DMS153 treated with DMSO at 0.1 percent for 48 hours (cell line): ENCODE measurements around the gene CDCP1.

Source experiments
- DNase-seq: peaks from one replicate; lab custom pipeline; 2025; ENCODE audit not compliant: unreplicated experiment; lab: John Stamatoyannopoulos, UW

The CDCP1 gene

DNA sequence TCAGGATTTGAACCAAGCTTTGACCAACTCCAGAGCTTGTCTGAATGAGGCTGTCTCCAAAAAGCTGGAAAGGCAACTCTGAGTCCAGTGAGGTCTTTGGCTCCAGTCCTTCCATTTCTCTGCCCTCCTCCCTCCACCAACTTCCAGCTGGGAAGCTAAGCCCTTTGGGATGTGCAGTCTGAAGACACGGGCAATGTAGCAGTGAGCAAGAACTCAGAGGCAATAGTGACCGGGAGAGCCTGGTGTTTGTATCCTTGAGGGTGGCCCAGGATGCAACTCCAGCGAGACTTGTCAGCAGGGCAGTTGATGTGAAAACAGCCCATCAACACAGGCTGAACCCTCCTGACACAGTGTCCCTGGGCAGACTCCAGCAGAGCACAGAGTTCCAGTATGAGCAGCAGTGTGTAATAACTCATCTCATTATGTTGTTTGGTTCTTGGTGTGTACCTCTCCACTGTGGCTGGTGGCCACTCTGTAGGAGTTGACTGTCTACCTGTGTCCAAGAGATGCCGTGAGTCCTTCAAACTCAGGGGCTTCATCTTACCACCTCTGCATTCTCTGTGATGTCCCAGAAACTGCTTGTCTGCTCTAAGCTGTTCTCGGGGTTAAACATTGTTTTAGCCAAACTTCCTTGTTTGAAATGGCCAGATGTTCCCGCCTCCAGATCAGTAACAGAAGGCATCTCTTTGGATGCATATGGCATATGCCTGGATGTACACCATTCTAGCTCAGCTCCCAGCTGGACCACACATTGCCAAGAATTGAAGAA is 6.6 kb downstream of the CDCP1 start:
- DNase-seq = no peak

DNA sequence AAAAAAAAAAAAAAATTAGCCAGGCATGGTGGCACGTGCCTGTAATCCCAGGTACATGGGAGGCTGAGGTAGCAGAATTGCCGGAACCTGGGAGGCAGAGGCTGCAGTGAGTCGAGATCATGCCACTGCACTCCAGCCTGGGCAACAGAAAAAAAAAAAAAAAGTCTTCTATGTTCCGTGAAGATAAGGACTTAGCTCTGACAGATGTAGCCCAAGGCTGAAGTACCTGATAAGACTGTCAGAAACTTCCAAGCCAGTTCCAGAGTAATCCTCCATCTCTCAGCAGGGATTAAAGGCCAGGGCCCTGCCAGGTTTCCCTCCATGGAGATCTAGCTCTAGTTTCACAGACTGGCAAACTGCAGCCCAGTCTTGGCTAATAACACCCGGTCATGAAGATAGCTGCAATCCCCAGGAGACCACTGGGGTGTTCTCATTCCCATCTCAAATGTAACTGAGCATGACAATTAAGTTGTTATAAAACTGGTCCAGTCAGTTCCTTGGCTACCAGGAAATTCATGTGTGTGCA is 8.5 kb downstream of the CDCP1 start:
- no peak for DNase-seq

DNA sequence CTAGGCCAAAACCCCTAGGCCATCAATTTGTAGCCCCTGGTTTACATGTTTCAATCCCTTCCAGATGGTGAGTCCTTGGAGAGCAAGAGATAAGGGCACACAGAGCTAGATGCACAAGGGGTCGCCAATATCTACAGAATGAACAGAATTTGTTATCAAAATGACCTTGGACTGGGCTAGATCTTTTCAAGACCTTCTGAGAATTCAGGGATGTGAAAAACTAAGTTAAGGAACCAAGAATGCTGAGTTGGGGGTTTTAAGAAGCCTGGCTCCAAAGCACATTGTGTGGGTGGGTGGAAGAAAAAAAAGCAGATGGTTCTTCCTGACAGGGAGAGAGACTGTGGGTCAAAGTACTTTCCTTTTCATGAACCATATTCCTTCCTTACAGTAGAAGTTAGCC is 10.2 kb downstream of the CDCP1 start:
- no peak for DNase-seq

DNA sequence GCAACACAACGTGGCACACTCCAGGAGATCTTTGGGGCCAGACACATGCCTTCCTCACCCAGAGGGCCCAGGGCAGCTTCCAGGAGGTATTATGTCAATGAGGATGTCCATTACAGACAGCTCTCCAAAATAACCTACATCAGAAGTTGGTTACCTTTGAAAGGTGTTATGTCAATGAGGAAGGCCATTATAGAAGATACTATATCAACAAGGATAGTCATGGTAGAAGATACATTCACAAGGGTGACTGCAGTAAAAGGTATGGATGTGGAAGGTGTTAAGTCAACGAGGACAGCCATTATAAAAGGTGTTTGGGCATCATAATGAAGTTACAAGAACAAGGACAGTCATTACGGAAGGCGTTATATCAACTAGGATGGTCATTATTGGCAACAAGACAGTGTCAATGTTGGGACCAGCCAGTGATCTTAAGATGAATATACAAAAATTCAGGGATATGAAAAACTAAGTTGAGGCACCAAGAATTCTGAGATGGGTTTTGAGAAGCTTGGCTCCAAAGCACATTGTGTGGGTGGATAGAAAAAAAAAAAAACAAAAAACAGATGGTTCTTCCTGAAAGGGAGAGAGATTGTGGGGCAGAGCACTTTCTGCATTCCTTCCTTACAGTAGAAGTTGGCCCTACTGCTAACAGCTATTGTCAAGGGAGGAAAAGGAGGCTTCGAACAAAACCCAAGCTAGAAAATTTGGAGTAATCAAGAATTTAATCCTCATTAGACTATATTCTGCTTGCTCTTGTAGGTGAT is 11.2 kb downstream of the CDCP1 start:
- DNase-seq = no peak

DNA sequence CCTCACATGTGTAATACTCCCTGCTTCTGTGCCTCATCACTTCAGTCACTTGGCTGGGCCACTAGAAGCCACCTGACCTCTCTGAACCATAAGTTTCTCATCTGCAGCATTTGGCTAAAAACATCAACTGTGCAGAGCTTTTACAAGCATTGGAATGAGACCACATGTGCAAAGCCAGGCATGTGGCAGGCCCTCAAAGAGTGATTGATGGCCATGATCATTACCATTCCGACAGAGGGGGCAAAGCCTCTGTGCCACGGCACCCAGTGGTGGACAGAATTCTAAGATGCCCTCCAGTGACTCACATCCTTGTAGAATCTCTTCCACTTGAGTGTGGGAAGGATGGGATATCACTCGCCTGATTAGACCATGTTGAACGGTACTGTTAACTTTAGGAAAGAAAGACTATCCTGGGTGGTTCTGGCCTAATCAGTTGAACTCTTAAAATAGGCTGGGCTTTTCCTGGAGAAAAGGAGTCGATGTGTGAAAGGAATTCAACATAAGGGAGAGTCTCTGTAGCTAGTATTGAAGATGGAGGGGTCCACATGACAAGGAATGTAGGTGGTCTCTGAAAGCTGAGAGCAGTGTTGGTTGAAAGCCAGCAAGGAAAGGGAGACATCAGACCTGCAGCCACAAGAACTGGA is 13.5 kb downstream of the CDCP1 start:
- DNase-seq = no peak

DNA sequence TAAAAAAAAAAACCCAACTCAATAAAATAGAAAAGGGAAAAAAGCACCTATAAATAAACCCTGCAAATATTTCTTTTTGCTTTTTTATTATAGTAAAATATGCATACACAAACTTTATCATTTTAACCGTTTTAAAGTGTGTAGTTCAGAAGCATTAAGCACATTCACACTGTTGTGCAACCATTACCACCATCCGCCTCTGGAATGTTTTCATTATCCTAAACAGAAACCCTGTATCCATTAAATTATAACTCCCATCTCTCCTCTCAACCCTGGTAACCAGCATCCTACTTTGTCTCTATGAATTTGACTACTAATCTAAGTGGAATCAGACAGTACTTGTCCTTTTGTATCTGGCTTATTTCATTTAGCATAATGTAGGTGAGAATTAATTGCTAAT is 15.0 kb downstream of the CDCP1 start:
- DNase-seq = no peak

DNA sequence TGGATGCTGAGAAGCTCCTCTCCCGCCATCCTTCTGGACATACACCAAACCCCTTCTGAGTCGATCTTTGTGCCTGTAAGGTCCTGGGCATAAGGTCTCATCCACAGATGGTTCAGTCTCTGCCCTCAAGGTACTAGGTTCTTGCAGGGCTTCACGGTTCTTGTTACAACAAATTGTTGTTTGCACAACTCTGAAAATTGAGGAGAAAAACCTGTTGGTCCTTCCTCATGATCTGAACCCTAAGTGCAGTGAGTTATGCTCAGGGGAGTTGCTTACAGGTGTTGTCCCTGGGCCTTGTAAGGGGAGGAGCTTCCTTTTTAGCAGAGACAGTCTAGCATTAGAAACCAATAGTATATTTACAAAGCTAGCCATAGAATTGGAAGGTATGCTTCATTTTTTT is 15.7 kb downstream of the CDCP1 start:
- DNase-seq = no peak

DNA sequence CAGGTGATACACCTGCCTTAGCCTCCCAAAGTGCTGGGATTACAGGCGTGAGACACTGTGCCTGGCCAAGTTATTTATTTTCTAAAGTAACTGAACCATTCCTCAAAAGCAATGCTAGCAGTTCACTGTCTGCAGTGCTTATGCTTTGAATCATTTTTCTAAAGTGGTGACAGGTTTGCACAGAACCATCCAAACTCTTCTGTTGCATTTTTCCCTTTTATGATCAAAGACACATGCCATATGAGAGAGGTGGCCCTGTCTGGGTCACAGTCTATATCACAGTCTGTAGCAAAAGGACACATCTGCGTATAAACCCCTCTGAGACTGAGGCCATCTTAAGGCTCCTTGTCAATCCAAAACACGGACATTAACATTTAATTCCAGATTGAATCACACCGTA is 17.2 kb downstream of the CDCP1 start:
- no peak for DNase-seq

DNA sequence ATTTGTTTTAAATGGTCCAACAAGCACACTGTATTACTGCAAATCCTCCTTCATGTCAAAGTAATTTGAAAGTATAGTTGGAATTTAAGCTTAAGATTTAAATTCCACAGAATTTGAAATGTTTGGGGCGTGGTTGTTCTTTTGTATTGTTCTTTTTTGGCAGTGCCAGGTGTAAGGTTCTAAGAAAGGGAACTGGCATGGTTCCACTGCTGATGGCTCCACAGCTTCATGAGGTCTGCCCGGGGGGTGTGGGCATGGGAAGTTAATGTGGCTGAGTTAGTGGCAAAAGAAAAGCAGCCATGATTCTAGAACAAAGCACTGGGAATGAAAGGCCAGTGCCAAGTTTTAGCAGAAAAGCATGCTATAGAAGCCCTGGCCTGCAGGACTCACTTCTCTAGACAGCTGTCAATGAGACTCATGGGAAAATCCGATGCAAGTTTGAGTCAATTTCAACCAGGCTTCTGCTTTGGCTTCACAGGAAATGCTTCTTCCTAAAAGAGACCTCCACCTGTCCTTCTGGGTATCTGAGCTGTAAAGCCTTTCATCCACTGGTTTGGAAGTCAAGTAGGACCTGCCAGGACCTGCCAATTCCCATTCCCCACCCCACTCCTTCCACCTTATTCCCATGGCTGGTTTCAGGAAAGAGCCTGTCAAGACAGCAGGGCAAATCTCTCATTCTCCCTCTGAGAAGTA is 18.9 kb downstream of the CDCP1 start:
- no peak for DNase-seq

DNA sequence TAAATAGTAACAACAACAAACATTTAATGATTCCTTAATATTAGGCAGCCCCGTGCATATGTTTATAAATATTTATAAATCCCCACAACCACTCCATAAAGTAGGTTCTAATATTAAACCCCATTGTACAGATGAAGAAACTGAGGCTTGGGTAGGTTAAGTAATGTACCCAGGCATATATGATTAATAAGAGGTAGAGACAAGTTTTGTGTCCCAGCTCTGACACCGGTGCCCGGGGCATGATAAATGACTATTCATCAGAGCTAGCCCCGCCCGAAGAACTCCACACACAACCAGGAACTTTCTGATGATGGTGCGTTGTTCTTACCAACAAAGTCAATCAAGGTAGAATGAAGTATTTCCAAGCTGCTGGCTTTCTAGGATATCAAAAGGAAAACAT is 19.4 kb downstream of the CDCP1 start:
- DNase-seq = no peak

DNA sequence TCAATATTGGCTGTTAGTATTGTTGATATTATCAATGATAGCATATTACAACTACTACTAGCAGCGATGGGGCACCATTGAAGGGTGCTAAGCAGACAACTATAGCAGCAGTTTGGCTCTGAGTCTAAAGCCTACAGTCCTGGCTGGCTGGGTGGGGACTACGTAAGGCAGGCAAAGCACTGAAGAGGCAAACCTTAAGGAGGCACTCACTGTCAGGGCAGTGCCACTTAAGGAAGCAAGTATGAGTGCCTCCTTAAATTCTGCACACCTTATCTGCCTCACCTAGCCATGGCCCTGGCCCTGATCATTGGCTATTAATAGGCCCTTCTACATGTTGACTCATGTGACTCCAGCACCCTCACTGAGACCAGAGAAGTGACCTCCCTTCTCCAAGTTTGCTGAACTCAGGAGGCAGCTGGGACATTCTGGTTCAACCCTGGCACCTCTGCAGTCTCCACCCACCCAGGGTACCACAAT is 20.6 kb downstream of the CDCP1 start:
- no peak for DNase-seq

DNA sequence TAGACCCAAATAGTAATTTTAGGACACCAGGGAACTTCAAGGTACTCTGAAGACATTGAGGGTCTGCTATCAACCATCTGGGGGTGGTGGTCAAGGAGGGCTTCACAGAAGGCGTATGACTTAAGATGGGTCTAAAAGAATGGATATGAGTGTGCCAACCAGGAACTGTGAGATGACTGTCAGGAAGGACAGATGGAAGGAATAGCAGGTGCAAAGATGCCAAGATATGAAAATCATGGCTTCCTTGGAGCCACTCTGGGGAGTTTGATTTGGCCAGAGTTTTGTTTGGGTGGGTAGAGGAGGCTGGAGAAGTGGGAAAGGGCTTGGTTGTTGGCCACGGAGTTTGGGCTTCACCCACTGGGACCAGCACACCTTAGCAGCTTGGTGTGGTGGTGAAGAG is 21.2 kb downstream of the CDCP1 start:
- no peak for DNase-seq

DNA sequence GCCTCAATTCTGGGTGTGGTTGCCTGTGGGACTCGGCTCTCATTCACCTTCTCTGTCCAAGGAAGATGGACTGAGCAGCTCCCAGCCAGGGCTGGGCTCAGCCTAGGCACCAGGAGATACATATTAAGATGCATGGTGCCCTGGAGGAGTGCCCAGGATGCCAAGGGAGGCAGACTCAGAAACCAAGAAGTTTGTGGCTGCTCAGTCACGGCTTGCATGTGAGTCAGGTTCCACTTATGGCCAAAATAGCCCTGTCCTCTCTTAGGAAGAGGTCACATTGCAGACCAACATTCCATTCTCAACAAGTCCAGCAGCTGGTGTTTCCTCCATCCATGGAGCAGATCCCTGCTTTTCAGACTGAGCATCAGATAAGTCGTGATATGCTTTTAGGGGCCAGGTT is 21.8 kb downstream of the CDCP1 start:
- DNase-seq = no peak

DNA sequence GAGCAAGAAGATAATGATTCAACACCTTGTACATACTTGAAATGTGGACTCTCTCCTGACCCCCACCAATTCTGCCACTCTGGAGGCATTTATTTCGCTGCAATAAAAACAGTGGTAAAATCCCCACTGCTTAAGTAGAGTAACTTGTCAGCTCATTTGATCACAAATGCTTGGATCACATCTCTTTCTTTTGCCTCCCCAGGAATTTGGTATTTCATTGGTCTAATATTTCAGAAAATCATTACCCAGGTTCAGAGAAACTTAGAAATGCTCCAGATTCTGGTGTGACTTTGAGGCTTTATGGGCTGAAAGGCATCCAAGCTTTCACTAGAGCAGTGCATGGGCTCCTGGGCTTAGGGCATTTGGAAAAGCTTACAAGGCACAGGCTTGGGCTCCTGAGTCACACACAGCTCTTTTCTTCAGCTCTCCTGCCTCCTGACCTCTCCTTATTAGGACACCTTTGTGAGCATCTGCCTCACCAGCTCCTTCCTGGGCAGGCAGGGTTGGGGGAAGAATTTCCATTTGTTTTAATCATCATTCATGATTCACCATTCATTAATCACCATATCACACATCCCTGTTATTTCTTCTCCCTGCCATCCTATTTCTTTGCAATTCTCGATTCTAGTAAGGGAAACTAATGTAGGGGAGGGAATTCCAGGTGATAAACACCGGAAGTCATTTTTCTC is 22.5 kb downstream of the CDCP1 start:
- DNase-seq = no peak

DNA sequence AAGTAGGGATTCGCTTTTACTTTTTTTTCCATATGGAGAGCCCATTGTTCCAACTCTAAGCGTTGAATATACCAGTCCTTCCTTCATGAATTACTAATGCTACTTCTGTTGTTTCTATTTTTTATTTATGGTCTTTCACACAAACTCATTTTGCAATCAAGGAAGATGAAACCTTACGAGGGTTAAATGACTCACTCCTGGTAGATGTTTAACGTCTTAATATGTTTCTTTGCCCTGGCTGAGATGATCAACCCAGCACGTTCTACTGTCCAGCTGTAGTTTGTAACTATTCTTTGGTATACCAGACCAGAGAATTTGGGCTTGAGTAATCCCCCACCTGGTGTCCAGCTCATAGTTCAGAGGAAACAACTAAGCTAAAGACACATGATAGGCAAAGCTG is 23.1 kb downstream of the CDCP1 start:
- DNase-seq = no peak

DNA sequence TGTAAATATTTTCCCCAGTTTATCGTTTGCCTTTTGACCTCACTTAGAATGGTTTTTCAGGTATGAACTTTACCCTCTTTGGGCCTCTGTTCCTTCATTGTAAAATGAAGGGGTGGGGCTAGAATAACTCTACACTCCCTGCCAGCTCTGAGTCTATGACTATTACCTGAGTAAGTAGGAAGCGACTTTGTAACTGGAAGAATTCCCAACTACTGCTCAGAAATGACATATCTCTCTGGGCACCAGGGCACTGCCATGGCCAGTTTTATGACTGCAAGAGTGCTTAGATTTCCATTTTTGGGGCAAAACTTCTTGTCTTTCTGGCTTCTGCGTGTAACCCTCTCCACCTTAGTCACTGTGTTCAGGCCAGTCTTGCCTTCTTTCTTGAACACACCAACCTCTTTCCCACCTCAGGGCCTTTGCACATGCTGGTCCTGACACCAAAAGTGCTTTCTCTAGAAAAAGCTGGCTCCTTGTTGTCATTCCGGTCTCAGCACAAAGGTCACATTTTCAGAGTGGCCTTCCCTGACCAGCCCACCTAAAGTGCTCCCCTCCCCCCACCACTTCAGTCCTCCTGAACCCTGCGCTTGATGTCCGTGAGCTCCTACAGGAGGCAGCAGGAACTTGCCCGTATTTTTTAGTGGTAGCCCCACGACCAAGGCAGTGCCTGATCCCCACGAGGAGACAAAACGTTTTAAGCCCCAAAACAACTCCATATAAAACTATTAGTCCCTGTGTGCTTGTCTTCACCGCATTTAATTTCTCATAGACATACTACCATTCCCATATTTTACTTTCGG is 25.6 kb downstream of the CDCP1 start:
- DNase-seq = no peak

DNA sequence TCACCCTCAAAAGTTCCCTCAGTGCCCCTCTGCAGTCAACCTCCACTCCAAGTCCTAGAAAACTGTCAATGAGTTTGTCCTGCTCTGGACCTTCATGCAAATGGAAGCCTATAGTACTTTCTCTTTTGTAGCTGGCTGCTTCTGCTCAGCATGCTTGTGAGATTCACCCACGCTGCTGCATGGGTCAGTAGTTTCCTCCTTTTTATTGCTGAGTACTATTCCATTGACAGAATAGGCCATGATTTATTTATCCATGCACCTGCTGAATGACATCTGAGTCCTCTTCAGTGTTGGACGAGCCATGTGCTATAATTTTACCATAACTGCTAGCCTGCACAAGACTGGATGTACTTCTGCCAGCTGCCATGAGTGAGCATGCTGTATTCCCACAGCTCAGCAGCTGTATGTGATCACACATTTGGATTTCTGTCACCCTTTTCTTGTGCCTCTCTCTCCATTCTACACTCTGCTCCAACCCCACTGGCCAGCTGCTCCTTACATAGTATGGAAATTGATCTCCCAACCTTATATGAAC is 26.3 kb downstream of the CDCP1 start:
- DNase-seq = no peak

DNA sequence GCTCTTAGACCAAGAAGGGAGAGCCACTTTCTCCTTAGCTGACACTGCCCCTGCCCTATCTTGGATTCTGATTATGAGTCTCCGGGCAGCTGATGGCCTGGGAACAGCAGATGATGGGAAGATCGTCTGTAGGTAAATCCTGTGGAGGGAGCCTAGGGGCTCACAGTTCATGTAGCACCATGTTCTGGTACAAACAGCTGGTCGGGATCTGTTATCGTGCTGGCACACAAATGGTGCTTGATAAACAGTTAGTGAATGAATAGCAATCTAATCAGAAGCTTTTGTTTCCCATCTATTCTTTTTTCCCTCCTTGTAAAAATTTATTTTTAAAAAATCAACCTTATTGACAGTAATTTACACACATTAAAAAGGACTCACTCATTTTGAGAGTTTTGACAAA is 26.8 kb downstream of the CDCP1 start:
- DNase-seq = no peak

DNA sequence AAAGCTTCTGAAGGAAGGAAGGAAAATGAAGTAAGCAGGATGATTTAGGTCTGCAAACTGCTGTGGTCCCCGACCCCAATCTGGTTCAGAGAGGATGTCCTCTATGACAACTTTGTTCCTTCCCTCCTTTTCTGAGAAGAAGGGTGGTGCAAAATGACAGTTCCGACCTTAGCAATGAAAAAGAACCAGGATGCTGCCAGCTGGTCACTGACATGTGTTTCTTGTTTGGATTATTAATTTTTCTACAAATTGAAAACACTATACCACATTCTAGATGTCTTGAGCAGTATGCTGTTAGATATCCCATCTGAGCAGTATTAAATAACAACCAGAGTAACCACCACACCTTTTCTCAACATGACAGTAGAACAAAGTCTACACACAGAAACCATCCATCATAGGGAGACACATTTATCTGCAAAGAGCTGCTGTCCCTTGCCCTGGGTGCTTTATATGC is 27.5 kb downstream of the CDCP1 start:
- no peak for DNase-seq
